Measurements from ENCODE around the gene VCAN. TPM values are rescaled to one million over a fixed set of nuclear protein-coding genes. Genes with fewer than 3 reads are reported as not detected.

Gene VCAN
- total RNA-seq, 2 experiments from 2014 or later = under 0.01 TPM; not detected in 1

- H3K79me2 ChIP-seq (ENCODE audit: insufficient read depth, low read depth, low read length) = no peaks in the 10 kb centered on the region
- intact Hi-C loops (cut with micrococcal nuclease; ENCODE audit: unreplicated experiment) = no loop called here
- no peaks in the 10 kb centered on the region for H3K9me2 ChIP-seq (ENCODE audit: insufficient read depth, low read length)
- no peaks in the 10 kb centered on the region for H3K9me3 ChIP-seq (ENCODE audit: low read length)
- H3K4me2 ChIP-seq (ENCODE audit: low read length) = no peak overlapping the region
- H3K4me1 ChIP-seq (ENCODE audit: insufficient read depth, low read length, poor library complexity, severe bottlenecking) = no peaks in the 10 kb centered on the region
- H2AFZ ChIP-seq (ENCODE audit: low read length) = no peak overlapping the region
- H3K27ac ChIP-seq (ENCODE audit: low read depth, low read length, poor library complexity, severe bottlenecking) = no peak overlapping the region
- no peaks in the 10 kb centered on the region for H4K20me1 ChIP-seq (ENCODE audit: insufficient read depth, low read length)
- CTCF ChIA-PET (ENCODE audit: unreplicated experiment) = no interaction called here
- H3K4me3 ChIP-seq (ENCODE audit: low read depth, low read length, poor library complexity, severe bottlenecking) = no peak overlapping the region
- BruUV-seq (replicated peaks) = no TSS peak
- H3K36me3 ChIP-seq (ENCODE audit: insufficient read depth, low read length) = no peaks in the 10 kb centered on the region
- no peak for DNase-seq (ENCODE audit: low spot score)
- TF ChIP-seq CTCF (conservative IDR thresholded peaks at IDR 0.05; ENCODE audit: low read length) = no peak
- TF ChIP-seq EZH2phosphoT487 (IDR thresholded peaks at IDR 0.05; ENCODE audit: borderline replicate concordance, low read depth, low read length) = no peak
- POLR2A ChIA-PET = no interaction called here
Measured at GRCh38 chr5:83518319-83519061, 46.9 kb downstream of the VCAN start.

- Histone ChIP-seq H3K27ac (ENCODE audit: low read depth, low read length, poor library complexity, severe bottlenecking) (no peak overlapping the region), H4K20me1 (ENCODE audit: insufficient read depth, low read length) (no peaks in the 10 kb centered on the region), H3K79me2 (ENCODE audit: insufficient read depth, low read depth, low read length) (no peaks in the 10 kb centered on the region), H2AFZ (ENCODE audit: low read length) (no peak overlapping the region), H3K9me2 (ENCODE audit: insufficient read depth, low read length) (no peaks in the 10 kb centered on the region), H3K4me2 (ENCODE audit: low read length) (no peak overlapping the region), H3K36me3 (ENCODE audit: insufficient read depth, low read length) (no peaks in the 10 kb centered on the region), H3K4me3 (ENCODE audit: low read depth, low read length, poor library complexity, severe bottlenecking) (no peak overlapping the region), H3K4me1 (ENCODE audit: insufficient read depth, low read length, poor library complexity, severe bottlenecking) (no peaks in the 10 kb centered on the region), H3K9me3 (ENCODE audit: low read length) (no peaks in the 10 kb centered on the region)
- intact Hi-C loops (cut with micrococcal nuclease; ENCODE audit: unreplicated experiment) = no loop called here
- ChIA-PET POLR2A (no interaction called here), CTCF (ENCODE audit: unreplicated experiment) (no interaction called here)
- no peak for TF ChIP-seq CTCF (conservative IDR thresholded peaks at IDR 0.05; ENCODE audit: low read length)
- TF ChIP-seq EZH2phosphoT487 (IDR thresholded peaks at IDR 0.05; ENCODE audit: borderline replicate concordance, low read depth, low read length) = no peak
- BruUV-seq (replicated peaks) = no TSS peak
- DNase-seq (ENCODE audit: low spot score) = no peak
Measured at GRCh38 chr5:83522446-83522845, 50.9 kb downstream of the VCAN start.

- Histone ChIP-seq H2AFZ (ENCODE audit: low read length) (no peak overlapping the region), H3K9me2 (ENCODE audit: insufficient read depth, low read length) (no peaks in the 10 kb centered on the region), H3K9me3 (ENCODE audit: low read length) (no peaks in the 10 kb centered on the region), H3K79me2 (ENCODE audit: insufficient read depth, low read depth, low read length) (no peaks in the 10 kb centered on the region), H3K36me3 (ENCODE audit: insufficient read depth, low read length) (no peaks in the 10 kb centered on the region), H3K4me3 (ENCODE audit: low read depth, low read length, poor library complexity, severe bottlenecking) (no peak overlapping the region), H4K20me1 (ENCODE audit: insufficient read depth, low read length) (no peaks in the 10 kb centered on the region), H3K4me2 (ENCODE audit: low read length) (no peak overlapping the region), H3K27ac (ENCODE audit: low read depth, low read length, poor library complexity, severe bottlenecking) (no peak overlapping the region), H3K4me1 (ENCODE audit: insufficient read depth, low read length, poor library complexity, severe bottlenecking) (no peaks in the 10 kb centered on the region)
- DNase-seq (ENCODE audit: low spot score) = no peak
- intact Hi-C loops (cut with micrococcal nuclease; ENCODE audit: unreplicated experiment) = no loop called here
- BruUV-seq (replicated peaks) = no TSS peak
- ChIA-PET POLR2A (no interaction called here), CTCF (ENCODE audit: unreplicated experiment) (no interaction called here)
- TF ChIP-seq CTCF (conservative IDR thresholded peaks at IDR 0.05; ENCODE audit: low read length) (no peak), EZH2phosphoT487 (IDR thresholded peaks at IDR 0.05; ENCODE audit: borderline replicate concordance, low read depth, low read length) (no peak)
Measured at GRCh38 chr5:83523929-83524328, 52.4 kb downstream of the VCAN start.
